ENCODE measurements around the gene AGAP1.
A peak's percentile ranks its signal among the peaks of the same experiment; 100 is the strongest.

AGAP1 gene

DNA sequence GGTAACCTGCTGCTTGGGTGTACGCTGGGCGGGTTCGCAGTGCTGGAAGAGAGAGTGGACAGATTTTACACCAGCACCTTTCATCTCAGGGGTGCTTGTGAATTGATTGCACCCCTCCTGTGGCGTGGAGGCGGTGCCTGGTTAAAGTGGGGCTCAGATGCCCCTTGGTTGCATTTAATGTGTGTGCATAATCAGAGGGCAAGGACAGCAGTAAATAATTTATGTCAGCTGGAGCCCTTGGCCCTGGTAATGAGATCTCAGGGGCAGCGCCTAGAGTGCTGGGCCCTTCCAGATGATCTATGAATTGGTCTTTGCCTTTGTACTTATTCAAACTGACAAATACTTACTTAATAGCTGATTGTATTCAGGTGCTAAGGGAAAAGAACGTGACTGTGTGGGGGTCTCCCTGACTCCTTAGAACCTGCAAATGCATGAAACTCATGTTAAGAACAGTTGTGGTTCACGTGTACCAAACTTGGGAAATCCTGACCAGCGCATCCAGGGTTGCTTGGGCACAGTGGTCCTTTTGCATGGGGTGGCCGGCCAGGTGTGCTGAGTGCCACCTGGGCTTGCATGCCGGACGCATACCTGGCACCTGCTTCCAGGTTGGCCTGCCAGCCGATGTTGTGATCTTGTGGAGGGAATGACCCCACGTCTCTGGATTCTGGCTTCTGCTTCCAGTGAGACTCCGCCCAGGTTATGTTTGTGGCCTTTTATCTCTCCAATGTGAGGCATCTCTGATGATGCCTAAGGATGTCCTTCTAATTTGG, 118.5 kb downstream of the AGAP1 start:
- no peak for DNase-seq

- DNase-seq: peak; percentile 51
Observed at GRCh38 chr2:235613649-235614048, 119.8 kb downstream of the AGAP1 start.

- DNase-seq: peak; percentile 30
Observed at GRCh38 chr2:235614176-235614860, 120.5 kb downstream of the AGAP1 start.

DNA sequence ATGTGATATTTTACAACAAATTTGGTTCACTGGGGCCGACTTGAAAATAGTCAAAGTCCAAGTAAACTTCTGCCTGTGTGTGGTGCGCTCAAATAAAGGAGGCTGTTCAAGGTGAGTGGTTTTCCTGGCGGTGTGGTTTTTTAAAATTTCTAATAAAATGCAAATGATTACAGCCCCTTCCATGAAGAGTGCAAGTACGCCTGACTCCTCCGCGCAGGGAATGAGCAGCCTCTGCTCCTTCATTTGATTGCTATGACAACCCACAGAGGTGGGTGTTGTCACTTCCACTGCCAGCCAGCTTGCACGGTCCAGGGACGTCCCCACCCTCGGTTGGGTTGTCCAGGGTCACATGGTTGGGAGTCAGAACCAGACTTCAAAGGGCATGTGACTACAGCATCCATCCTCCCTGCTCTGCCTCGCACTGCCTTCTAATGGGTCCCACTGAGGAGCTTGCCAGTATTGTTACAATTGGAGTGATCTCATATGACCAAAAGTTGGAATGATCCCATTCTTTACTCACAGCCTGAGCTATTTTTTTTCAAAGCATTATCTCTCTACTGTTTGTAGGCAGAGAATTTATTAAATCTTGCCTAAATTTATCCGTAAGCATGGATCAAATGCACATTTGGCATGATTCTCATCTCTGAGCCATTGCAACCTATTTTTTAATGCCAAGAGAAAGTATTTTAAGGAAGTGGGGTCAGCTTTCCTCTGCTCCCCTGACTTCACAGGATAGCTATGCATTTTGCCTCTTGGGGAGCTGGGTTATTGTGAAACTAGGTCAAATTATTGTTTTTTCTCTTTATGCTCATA, 121.3 kb downstream of the AGAP1 start:
- peak; percentile 23 for DNase-seq

- no peak for DNase-seq
Observed at GRCh38 chr2:235616885-235617284, 123.0 kb downstream of the AGAP1 start.

DNA sequence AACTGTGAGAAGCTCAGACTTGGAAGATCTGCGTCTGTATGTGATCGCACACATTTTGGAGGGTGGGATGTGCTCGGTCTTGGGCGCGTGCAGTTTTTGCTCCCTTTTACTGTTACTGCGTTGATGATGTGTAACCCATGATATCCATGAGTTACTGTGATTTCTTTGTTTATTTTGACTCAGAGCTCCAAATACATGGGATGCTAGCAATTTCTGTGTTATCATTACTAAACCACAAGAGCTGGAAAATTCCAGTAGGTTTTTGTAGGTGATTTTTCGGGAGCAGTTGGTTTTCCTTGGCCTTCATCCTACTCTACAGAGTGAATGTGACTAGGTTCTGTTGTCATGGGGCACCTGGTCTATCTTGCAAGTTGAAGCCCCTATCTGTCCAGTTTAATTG, 124.2 kb downstream of the AGAP1 start:
- no peak for DNase-seq

DNA sequence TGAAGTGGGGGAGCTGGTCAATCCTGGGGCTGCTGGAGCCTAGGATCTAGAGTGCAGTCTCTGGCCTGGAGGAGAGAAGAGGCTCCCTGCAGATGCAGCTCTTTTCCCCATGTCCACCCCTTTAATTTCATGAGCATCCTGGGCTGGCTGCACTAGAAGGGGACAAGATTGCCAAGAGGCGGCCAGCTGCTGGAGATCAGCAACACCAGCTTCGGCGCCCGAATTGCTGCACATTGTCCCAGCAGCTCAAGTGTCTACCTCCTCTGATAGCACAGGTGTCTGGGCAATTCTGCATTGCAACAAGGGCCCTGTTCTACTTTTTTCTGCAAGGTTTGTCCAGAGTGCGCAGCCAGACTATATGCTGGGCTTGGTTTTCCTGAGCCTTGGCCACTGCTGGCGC, 125.7 kb downstream of the AGAP1 start:
- DNase-seq: no peak

DNA sequence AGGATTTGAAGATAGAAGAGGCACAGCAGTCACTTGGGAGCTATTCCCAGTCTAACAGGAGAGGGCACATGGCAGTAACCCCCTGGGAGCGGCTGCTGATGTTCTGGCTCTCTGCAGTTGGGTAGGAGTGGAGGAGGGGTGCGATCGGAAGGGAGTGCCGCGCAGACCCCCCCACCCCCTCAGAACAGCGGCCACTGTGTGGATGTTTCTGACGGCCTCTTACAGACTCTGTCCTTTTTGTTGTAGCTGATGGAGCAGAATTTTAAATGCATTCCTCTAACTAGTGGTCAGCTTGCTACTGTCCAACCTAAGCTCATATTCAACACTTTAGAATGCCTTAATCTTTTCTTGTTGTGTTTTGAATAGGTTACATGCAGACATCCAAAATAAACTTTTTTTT, 127.9 kb downstream of the AGAP1 start:
- no peak for DNase-seq

DNA sequence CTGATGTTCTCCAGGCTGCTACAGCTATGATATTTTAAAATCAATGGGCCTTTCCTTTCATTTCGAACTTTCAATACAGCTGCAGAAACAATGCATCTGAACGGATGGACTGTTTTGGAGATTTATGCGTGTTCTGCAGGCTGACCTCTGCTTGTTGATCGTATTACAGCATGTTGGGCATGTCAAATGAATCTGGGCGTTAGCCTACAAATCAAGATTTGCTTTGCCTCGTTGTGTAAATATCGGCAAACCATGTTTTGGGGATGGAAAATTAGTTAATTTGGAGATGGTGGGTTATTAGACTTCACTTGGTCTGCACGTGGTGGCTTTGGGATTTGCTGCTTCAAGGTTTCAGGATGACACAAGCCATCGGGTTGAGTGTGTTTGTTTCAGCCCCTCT, 129.3 kb downstream of the AGAP1 start:
- no peak for DNase-seq

GRCh38 chr2:235623752-235624151, 129.9 kb downstream of the AGAP1 start:
- DNase-seq: no peak

GRCh38 chr2:235626658-235627057, 132.8 kb downstream of the AGAP1 start:
- no peak for DNase-seq

DNA sequence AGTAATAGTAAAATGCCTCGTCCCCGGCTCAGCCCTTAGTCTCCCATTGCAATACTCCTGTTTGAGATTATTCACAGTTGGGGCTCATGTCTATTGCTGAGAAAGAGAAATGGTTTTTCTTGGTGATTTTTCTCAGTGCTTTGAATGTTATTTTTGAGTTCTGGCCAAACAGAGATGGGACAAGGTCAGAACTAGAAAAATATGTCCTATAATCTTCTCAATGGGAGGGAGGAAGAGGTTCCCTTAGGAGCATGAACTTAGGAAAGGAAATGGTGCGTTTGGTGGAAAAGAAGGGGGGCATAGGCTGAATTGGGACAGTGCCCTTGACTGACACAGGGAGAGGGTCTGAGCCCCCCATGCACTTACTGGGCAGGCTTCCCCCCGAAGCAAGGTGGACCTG, 133.8 kb downstream of the AGAP1 start:
- DNase-seq: no peak

DNA sequence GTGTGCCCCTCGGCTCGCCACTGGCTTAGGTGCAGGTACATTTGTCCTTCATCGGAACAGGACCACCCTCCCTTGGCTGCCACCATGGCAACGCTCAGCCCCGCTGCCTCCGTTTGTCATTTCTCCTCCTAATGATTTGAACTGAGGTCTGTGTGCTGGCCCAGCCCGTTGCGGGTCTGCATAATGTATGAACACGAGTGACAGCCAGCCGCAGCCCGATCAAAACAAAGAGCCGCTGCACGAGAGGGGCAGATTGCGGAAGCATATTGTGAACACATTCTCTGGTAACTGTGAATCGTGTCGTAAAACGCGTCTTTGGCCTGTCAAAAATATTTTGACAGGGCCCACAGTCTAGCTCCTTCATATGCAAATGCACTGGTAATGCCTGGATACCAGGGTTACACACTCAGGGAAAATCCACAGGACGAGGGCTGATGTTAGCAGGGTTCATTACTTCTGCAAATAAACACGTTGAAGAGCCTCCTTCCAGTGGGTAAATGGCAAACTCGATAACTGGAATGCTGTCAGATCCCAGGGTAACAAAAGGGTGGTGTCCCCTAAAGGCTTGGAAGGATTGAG, 137.0 kb downstream of the AGAP1 start:
- no peak for DNase-seq

GRCh38 chr2:235634435-235635158, 140.8 kb downstream of the AGAP1 start:
- DNase-seq: no peak

GRCh38 chr2:235636546-235636945, 142.7 kb downstream of the AGAP1 start:
- DNase-seq: no peak

- DNase-seq: no peak
Observed at GRCh38 chr2:235637896-235638295, 144.1 kb downstream of the AGAP1 start.

- DNase-seq: no peak
Observed at GRCh38 chr2:235638541-235639427, 144.9 kb downstream of the AGAP1 start.

DNA sequence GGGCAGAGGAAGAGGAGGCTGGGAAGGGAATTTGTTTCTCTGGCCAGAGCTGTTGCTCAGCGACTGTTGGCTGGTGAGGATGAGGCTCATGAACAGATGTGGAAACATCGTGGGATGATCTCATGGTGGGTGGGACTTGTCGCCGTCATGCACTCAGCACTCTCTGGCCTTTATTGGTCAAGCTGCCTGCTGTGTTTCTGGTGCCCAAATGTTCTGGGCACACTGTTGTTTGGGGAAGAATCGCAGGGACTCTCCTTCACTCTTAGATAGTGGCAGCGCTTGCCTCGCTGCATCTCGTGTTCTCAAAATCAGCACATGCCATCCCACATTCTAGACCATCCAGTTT, 145.6 kb downstream of the AGAP1 start:
- no peak for DNase-seq

- no peak for DNase-seq
Observed at GRCh38 chr2:235639885-235640284, 146.0 kb downstream of the AGAP1 start.

GRCh38 chr2:235640377-235640776, 146.5 kb downstream of the AGAP1 start:
- no peak for DNase-seq

- DNase-seq: no peak
Observed at GRCh38 chr2:235640926-235641723, 147.3 kb downstream of the AGAP1 start.
